OCI-LY7 (cell line): ENCODE results near the gene RNASE1. TPM values are rescaled to one million over a fixed set of nuclear protein-coding genes. Genes with fewer than 3 reads are reported as not detected.
"Not testable (repeated sequence)": the region's sequence is repeated elsewhere in the genome, so short reads cannot be mapped to it uniquely, and the experiment has no call there.

Experiments
- BruUV-seq: library from RNA; stranded (reverse); fragments of 400-500 nt; replicated peaks from 2 replicates; lab custom pipeline; 2021; lab: Mats Ljungman, UMichigan
- CTCF ChIA-PET: fragments of 300-600 bp; sonication (Branson Sonifier 250); formaldehyde crosslinking; loops from one replicate; lab custom pipeline; 2022; ENCODE audit warnings: antibody characterized with exemption; ENCODE audit not compliant: unreplicated experiment; lab: Charles Lee
- POLR2A ChIA-PET: fragments of 300-600 bp; sonication (Branson Sonifier 250); formaldehyde crosslinking; loops from one replicate; lab custom pipeline; 2022; ENCODE audit warnings: antibody characterized with exemption; lab: Charles Lee
- DNase-seq: peaks from one replicate; pipeline ENCODE4 v3.0.0-alpha.2; 2015; ENCODE audit warnings: low spot score
- H2AFZ ChIP-seq: fragments of 200-600 bp; sonication (generic), shearing (Covaris generic); 2 replicates; pipeline ENCODE4 v1.6.1; 2014; ENCODE audit warnings: mild to moderate bottlenecking, antibody characterized with exemption, low read length, moderate library complexity
- H3K27ac ChIP-seq: fragments of 200-600 bp; sonication (generic); 2 replicates; pipeline ENCODE4 v1.5.1; 2014; ENCODE audit warnings: mixed run types, low read depth, mild to moderate bottlenecking, moderate library complexity, low read length, inconsistent platforms; ENCODE audit not compliant: poor library complexity, severe bottlenecking
- H3K36me3 ChIP-seq: fragments of 200-600 bp; sonication (generic); 2 replicates; pipeline ENCODE4 v1.6.1; 2014; ENCODE audit warnings: mild to moderate bottlenecking, antibody characterized with exemption, low read length, moderate library complexity, mixed read lengths; ENCODE audit not compliant: insufficient read depth
- H3K4me1 ChIP-seq: fragments of 200-600 bp; sonication (generic); 2 replicates; pipeline ENCODE4 v1.5.1; 2014; ENCODE audit warnings: mild to moderate bottlenecking, low read length; ENCODE audit not compliant: insufficient read depth, poor library complexity, severe bottlenecking
- H3K4me2 ChIP-seq: fragments of 200-600 bp; sonication (generic); 2 replicates; pipeline ENCODE4 v1.6.1; 2014; ENCODE audit warnings: mild to moderate bottlenecking, low read length
- H3K4me3 ChIP-seq: fragments of 200-600 bp; sonication (generic); 2 replicates; pipeline ENCODE4 v1.5.1; 2014; ENCODE audit warnings: mild to moderate bottlenecking, low read depth, low read length; ENCODE audit not compliant: poor library complexity, severe bottlenecking
- H3K79me2 ChIP-seq: fragments of 200-600 bp; sonication (generic); 2 replicates; pipeline ENCODE4 v1.6.1; 2016; ENCODE audit warnings: low read depth, mild to moderate bottlenecking, low read length, moderate library complexity, mixed read lengths; ENCODE audit not compliant: insufficient read depth
- H3K9me2 ChIP-seq: fragments of 200-600 bp; sonication (generic); 2 replicates; pipeline ENCODE4 v1.6.1; 2016; ENCODE audit warnings: mild to moderate bottlenecking, low read length, mixed read lengths; ENCODE audit not compliant: insufficient read depth
- H3K9me3 ChIP-seq: fragments of 200-600 bp; sonication (generic); 2 replicates; pipeline ENCODE4 v1.6.1; 2014; ENCODE audit warnings: mild to moderate bottlenecking, mixed run types, low read length, mixed read lengths
- H4K20me1 ChIP-seq: fragments of 200-600 bp; sonication (generic); 2 replicates; pipeline ENCODE4 v1.6.1; 2014; ENCODE audit warnings: mild to moderate bottlenecking, antibody characterized with exemption, low read length, moderate library complexity, mixed read lengths; ENCODE audit not compliant: insufficient read depth
- EZH2phosphoT487 ChIP-seq: fragments of 200-600 bp; sonication (generic); IDR thresholded peaks from 2 replicates; pipeline ENCODE4 v1.6.1; 2018; ENCODE audit warnings: low read depth, borderline replicate concordance, mild to moderate bottlenecking, mixed run types, antibody characterized with exemption, low read length, moderate library complexity, mixed read lengths
- intact Hi-C: fragments of 100-400 bp; cut with micrococcal nuclease; formaldehyde crosslinking; loops from one replicate; pipeline ENCODE4 v1.10.0; 2022; ENCODE audit not compliant: unreplicated experiment
- total RNA-seq, 2 experiments: library from RNA; depleted of rRNA in 1 of 2; stranded (reverse); fragments of >200 nt in 1 of 2; shearing (Covaris generic) in 1 of 2; gene quantifications; 2 replicates each; pipeline ENCODE4 v1.2.3, GENCODE V29; 2014 to 2022
- TF ChIP-seq, protein P1 (sequence below): fragments of 200-600 bp; sonication (generic); conservative IDR thresholded peaks from 2 replicates; pipeline ENCODE4 v1.5.1; 2014; ENCODE audit warnings: mild to moderate bottlenecking, antibody characterized with exemption, low read length, moderate library complexity, mixed read lengths

Gene RNASE1
- total RNA-seq, 2 experiments from 2014 or later, result not detected

DNA sequence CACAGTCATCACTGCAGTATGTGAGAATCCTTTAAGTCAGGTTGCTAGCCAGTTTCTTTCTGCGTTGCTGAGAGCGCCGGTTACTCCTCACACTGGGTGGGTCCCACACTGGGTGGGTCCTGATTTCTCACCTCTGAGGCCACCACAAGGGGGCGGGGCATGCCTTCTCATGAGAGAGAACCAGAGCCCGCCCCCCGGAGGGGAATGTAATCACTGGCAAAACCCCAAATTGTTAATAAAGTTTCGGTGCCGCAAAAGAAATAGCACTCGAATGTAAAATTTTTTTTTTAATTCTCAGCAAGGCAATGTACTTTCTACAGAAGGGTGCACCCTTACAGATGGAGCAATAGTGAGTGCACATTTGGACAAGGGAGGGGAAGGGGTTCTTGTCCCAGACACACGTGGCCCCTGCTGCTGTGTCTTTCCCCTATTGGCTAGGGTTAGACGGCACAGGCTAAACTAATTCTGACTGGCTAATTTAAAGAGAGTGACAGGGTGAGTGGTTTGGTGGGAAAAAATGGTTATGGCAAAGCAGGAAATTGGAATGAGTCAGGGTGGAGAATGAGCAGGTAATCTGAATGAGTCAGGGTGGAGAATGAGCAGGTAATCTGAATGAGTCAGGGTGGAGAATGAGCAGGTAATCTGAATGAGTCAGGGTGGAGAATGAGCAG is 25.5 kb upstream of the RNASE1 start:
- POLR2A ChIA-PET, result not testable (repeated sequence)

DNA sequence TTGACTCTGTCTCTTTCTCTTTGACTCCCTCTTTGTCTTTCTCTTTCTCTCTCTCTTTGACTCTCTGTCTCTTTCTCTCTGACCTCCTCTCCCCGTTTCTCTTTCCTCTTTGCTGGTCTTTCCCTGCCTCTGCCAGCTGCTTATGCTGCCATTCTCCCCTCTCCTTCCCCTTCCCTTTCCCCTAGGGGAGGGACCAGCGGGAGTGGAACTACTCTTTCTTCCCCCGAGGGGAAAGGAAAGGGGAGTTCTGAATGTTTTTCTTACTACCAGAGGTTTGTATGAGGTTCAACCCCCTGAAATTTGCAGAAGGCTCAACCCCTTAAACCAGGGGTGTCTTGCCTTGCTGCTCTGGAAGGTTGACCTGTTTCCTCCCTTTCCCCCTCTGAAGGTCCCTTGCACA is 24.7 kb upstream of the RNASE1 start:
- TF ChIP-seq, protein P1, sequence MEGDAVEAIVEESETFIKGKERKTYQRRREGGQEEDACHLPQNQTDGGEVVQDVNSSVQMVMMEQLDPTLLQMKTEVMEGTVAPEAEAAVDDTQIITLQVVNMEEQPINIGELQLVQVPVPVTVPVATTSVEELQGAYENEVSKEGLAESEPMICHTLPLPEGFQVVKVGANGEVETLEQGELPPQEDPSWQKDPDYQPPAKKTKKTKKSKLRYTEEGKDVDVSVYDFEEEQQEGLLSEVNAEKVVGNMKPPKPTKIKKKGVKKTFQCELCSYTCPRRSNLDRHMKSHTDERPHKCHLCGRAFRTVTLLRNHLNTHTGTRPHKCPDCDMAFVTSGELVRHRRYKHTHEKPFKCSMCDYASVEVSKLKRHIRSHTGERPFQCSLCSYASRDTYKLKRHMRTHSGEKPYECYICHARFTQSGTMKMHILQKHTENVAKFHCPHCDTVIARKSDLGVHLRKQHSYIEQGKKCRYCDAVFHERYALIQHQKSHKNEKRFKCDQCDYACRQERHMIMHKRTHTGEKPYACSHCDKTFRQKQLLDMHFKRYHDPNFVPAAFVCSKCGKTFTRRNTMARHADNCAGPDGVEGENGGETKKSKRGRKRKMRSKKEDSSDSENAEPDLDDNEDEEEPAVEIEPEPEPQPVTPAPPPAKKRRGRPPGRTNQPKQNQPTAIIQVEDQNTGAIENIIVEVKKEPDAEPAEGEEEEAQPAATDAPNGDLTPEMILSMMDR, result no peak
- no peak for TF ChIP-seq EZH2phosphoT487
- Histone ChIP-seq H3K4me3 (no peak overlapping the region), H3K4me1 (no peaks in the 10 kb centered on the region), H3K36me3 (no peaks in the 10 kb centered on the region), H3K4me2 (no peak overlapping the region), H3K27ac (no peak overlapping the region), H3K9me3 (no peaks in the 10 kb centered on the region), H3K79me2 (no peaks in the 10 kb centered on the region), H4K20me1 (no peaks in the 10 kb centered on the region), H2AFZ (no peak overlapping the region), H3K9me2 (no peaks in the 10 kb centered on the region)
- no TSS peak for BruUV-seq
- CTCF ChIA-PET, result no interaction called here
- DNase-seq, result no peak
- intact Hi-C loops, result no loop called here
- POLR2A ChIA-PET, result no interaction called here

More for the DNA sequence above, 25.5 kb upstream of the RNASE1 start:
- H3K36me3 ChIP-seq, H3K9me3 ChIP-seq, H3K4me2 ChIP-seq, H3K27ac ChIP-seq, CTCF ChIA-PET, H3K9me2 ChIP-seq, BruUV-seq, intact Hi-C loops, H4K20me1 ChIP-seq, H2AFZ ChIP-seq, H3K79me2 ChIP-seq, H3K4me1 ChIP-seq, H3K4me3 ChIP-seq: not testable (repeated sequence)
- TF ChIP-seq, protein P1, result peak; percentile 66
- peak; percentile 51 for DNase-seq

- H3K79me2 ChIP-seq, H3K4me3 ChIP-seq, H3K4me2 ChIP-seq, CTCF ChIA-PET, H2AFZ ChIP-seq, BruUV-seq, H3K27ac ChIP-seq, H3K36me3 ChIP-seq, H4K20me1 ChIP-seq, H3K9me3 ChIP-seq, H3K4me1 ChIP-seq, H3K9me2 ChIP-seq, intact Hi-C loops, DNase-seq: not testable (repeated sequence)
- POLR2A ChIA-PET, result interaction anchor here (0.6 kb wide), 1 partner anchor 45 kb away, joined by 4 read pairs; no protein-coding TSS in a partner anchor
Measured at GRCh38 chr14:20826666-20827065, 24.0 kb upstream of the RNASE1 start.
